A549 (cell line): ENCODE results near the gene SPATA45. TPM values are rescaled to one million over a fixed set of nuclear protein-coding genes. Genes with fewer than 3 reads are reported as not detected.

Experiments
- ATAC-seq, 2 experiments: fragments of 200-7000 bp in 1 of 2; fragments of >200 bp in 1 of 2; cut with Nextera tagmentation in 1 of 2; cut with Tn5 transposase in 1 of 2; 3 replicates each; pipeline versions ENCODE4 v1.8.0 to v1.9.1; 2018 to 2020; ENCODE audit warnings: mild to moderate bottlenecking in 1 of 2, moderate library complexity in 1 of 2
- CTCF ChIA-PET: fragments of 300-600 bp; sonication (Branson Sonifier 250); formaldehyde crosslinking; extraction: SDS; loops from one replicate; lab custom pipeline; 2021; ENCODE audit warnings: antibody characterized with exemption, inconsistent platforms; lab: Yijun Ruan, JAX
- POLR2A ChIA-PET: fragments of 350-600 bp; formaldehyde crosslinking; extraction: SDS; loops from one replicate; lab custom pipeline; 2021; ENCODE audit warnings: antibody characterized with exemption, inconsistent platforms; lab: Yijun Ruan, JAX
- DNase-seq, 2 experiments: peaks; one replicate each; pipeline versions ENCODE4 v3.0.0 to v3.0.0-alpha.2; 2011 to 2016; ENCODE audit warnings: low read depth in 1 of 2, low spot score in 1 of 2
- FAIRE-seq: peaks from 2 replicates; lab custom pipeline; 2011; peaks lifted over from hg19 to GRCh38; lab: Jason Lieb, UNC
- H3K27ac ChIP-seq, 2 experiments: fragments of >200 bp; sonication (Bioruptor Twin); formaldehyde crosslinking; 3 replicates each; pipeline ENCODE4 v1.5.1; 2016 to 2017
- H3K4me1 ChIP-seq: fragments of >200 bp; sonication (Bioruptor Twin); formaldehyde crosslinking; 3 replicates; pipeline ENCODE4 v1.6.1; 2016
- H3K4me2 ChIP-seq: fragments of >200 bp; sonication (Bioruptor Twin); formaldehyde crosslinking; 3 replicates; pipeline ENCODE4 v1.6.1; 2016
- H3K4me3 ChIP-seq: fragments of >200 bp; sonication (Bioruptor Twin); formaldehyde crosslinking; 3 replicates; pipeline ENCODE4 v1.5.1; 2016
- H3K9me3 ChIP-seq: fragments of >200 bp; sonication (Bioruptor Twin); formaldehyde crosslinking; 3 replicates; pipeline ENCODE4 v1.6.1; 2016
- EHF ChIP-seq: fragments of 250-450 bp; sonication (Bioruptor Pico); IDR thresholded peaks from 2 replicates; pipeline ENCODE4 v1.5.0; 2020; ENCODE audit warnings: mild to moderate bottlenecking
- EHMT2 ChIP-seq: fragments of 200-600 bp; sonication (generic); IDR thresholded peaks from 2 replicates; pipeline ENCODE4 v1.6.1; 2016; ENCODE audit warnings: antibody characterized with exemption, low read depth, mild to moderate bottlenecking, moderate library complexity
- EP300 ChIP-seq, 2 experiments: fragments of >200 bp; sonication (Bioruptor Twin); formaldehyde crosslinking; IDR thresholded peaks; 2 replicates in 1 of 2; 3 replicates in 1 of 2; pipeline ENCODE4 v1.6.1; 2016 to 2017
- ESRRA ChIP-seq: fragments of 150-350 bp; IDR thresholded peaks from 2 replicates; pipeline ENCODE4 v1.6.1; 2014; ENCODE audit warnings: mild to moderate bottlenecking, low read length, borderline replicate concordance
- FOXS1 ChIP-seq: fragments of 250-450 bp; sonication (Bioruptor Pico); IDR thresholded peaks from 2 replicates; pipeline ENCODE4 v1.5.0; 2020; ENCODE audit warnings: mild to moderate bottlenecking, moderate library complexity
- GATA3 ChIP-seq: IDR thresholded peaks from 2 replicates; pipeline ENCODE4 v1.6.1; 2012; ENCODE audit warnings: borderline replicate concordance
- HES2 ChIP-seq: fragments of >200 bp; sonication (Bioruptor Twin); formaldehyde crosslinking; IDR thresholded peaks from 2 replicates; pipeline ENCODE4 v1.6.1; 2016
- HOXB13 ChIP-seq: fragments of 250-450 bp; sonication (Bioruptor Pico); IDR thresholded peaks from 2 replicates; pipeline ENCODE4 v1.5.0; 2020; ENCODE audit warnings: low read depth, mild to moderate bottlenecking, moderate library complexity
- JUNB ChIP-seq: fragments of >200 bp; sonication (Bioruptor Twin); formaldehyde crosslinking; IDR thresholded peaks from 2 replicates; pipeline ENCODE4 v1.6.1; 2016
- PBX3 ChIP-seq: IDR thresholded peaks from 2 replicates; pipeline ENCODE4 v1.6.1; 2012
- POLR2AphosphoS2 ChIP-seq: conservative IDR thresholded peaks from 2 replicates; pipeline ENCODE4 v1.6.1; 2012; ENCODE audit warnings: low read length, improper control_type of control experiment, inconsistent platforms
- RAD21 ChIP-seq, 2 experiments: fragments of >200 bp in 1 of 2; sonication (Bioruptor Twin) in 1 of 2; formaldehyde crosslinking in 1 of 2; IDR thresholded peaks in 1 of 2; conservative IDR thresholded peaks in 1 of 2; 2 replicates in 1 of 2; 3 replicates in 1 of 2; pipeline ENCODE4 v1.6.1; 2012 to 2018; ENCODE audit warnings: inconsistent platforms in 1 of 2
- RCOR1 ChIP-seq: fragments of 150-350 bp; IDR thresholded peaks from 2 replicates; pipeline ENCODE4 v1.6.1; 2014; ENCODE audit warnings: antibody characterized with exemption, low read length, low read depth
- SMC3 ChIP-seq: fragments of >200 bp; sonication (Bioruptor Twin); formaldehyde crosslinking; IDR thresholded peaks from 3 replicates; pipeline ENCODE4 v1.6.1; 2018; ENCODE audit warnings: inconsistent platforms
- SREBF2 ChIP-seq: fragments of 450-650 bp; IDR thresholded peaks from 2 replicates; pipeline ENCODE4 v1.6.1; 2014; ENCODE audit warnings: mild to moderate bottlenecking, moderate library complexity
- TP53 ChIP-seq: fragments of 250-450 bp; sonication (Bioruptor Pico); IDR thresholded peaks from 2 replicates; pipeline ENCODE4 v1.5.0; 2021; ENCODE audit warnings: mild to moderate bottlenecking, moderate library complexity
- WGBS: methylation state at CpG from one replicate; pipeline ENCODE4 v1.1.6; 2017; ENCODE audit errors: missing lambda C conversion rate; 5-methylcytosine and 5-hydroxymethylcytosine counted together
- polyA minus RNA-seq: library from RNA; depleted of rRNA, polyadenylated mRNA; stranded (reverse); fragments of >200 nt; gene quantifications from 2 replicates; pipeline ENCODE4 v1.2.3, GENCODE V29; 2011; rRNA and poly(A)+ RNA removed
- polyA plus RNA-seq, 4 experiments: library from polyadenylated mRNA; depleted of rRNA in 3 of 4; stranded (reverse); fragments of >200 nt; fragmentation: RNase III in 1 of 4; extraction: RNeasy Plus Mini Kit Qiagen cat#74134 plus additional on column Dnase treatment in 1 of 4; gene quantifications; 2 replicates in 3 of 4; 3 replicates in 1 of 4; pipeline ENCODE4 v1.2.3, GENCODE V29; 2011 to 2017
- TF ChIP-seq, protein P1 (sequence below): fragments of 150-350 bp; IDR thresholded peaks from 2 replicates; pipeline ENCODE4 v1.6.1; 2014; ENCODE audit warnings: low read depth, mild to moderate bottlenecking, low read length
- TF ChIP-seq, protein P2 (sequence below): fragments of 250-450 bp; sonication (Bioruptor Pico); IDR thresholded peaks from 2 replicates; pipeline ENCODE4 v1.5.0; 2021; ENCODE audit warnings: mild to moderate bottlenecking, moderate library complexity, borderline replicate concordance
- TF ChIP-seq, protein P3 (sequence below): fragments of >200 bp; sonication (Bioruptor Twin); formaldehyde crosslinking; IDR thresholded peaks from 3 replicates; pipeline ENCODE4 v1.6.1; 2016
- TF ChIP-seq, protein P4 (sequence below): IDR thresholded peaks from 2 replicates; pipeline ENCODE4 v1.6.1; 2012; ENCODE audit warnings: low read depth, borderline replicate concordance

SPATA45 gene
- 0.18 and 0.33 TPM in 2 replicates for polyA plus RNA-seq (2011; rRNA removed)
- polyA plus RNA-seq (2012; cell fraction: cytosol; rRNA removed), result not detected in 2 replicates
- polyA plus RNA-seq (2012; cell fraction: nucleus; rRNA removed), result not detected in 2 replicates
- polyA plus RNA-seq (2017; fragmentation: RNase III; extraction: RNeasy Plus Mini Kit Qiagen cat#74134 plus additional on column Dnase treatment), result not detected in 3 replicates
- not detected in 2 replicates for polyA minus RNA-seq

- H3K9me3 ChIP-seq, result peaks cover 4% of the 10 kb centered on the region; the same call in 2 of the 3 replicates
- WGBS, result 92% methylated on average over 4 of the region's 4 CpGs
- no peak within 1 kb of the TSS for H3K4me2 ChIP-seq
- DNase-seq (no peak), FAIRE-seq (no peak)
- POLR2A ChIA-PET, result no interaction called here
- no peak within 1 kb of the TSS for H3K27ac ChIP-seq
- peaks cover 1% of the 10 kb centered on the region; the same call in 1 of the 3 replicates for H3K4me1 ChIP-seq
- TF ChIP-seq PBX3, result no peak
- TF ChIP-seq, protein P1, sequence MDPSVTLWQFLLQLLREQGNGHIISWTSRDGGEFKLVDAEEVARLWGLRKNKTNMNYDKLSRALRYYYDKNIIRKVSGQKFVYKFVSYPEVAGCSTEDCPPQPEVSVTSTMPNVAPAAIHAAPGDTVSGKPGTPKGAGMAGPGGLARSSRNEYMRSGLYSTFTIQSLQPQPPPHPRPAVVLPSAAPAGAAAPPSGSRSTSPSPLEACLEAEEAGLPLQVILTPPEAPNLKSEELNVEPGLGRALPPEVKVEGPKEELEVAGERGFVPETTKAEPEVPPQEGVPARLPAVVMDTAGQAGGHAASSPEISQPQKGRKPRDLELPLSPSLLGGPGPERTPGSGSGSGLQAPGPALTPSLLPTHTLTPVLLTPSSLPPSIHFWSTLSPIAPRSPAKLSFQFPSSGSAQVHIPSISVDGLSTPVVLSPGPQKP, result no peak
- TF ChIP-seq GATA3, result no peak
- TF ChIP-seq, protein P2, sequence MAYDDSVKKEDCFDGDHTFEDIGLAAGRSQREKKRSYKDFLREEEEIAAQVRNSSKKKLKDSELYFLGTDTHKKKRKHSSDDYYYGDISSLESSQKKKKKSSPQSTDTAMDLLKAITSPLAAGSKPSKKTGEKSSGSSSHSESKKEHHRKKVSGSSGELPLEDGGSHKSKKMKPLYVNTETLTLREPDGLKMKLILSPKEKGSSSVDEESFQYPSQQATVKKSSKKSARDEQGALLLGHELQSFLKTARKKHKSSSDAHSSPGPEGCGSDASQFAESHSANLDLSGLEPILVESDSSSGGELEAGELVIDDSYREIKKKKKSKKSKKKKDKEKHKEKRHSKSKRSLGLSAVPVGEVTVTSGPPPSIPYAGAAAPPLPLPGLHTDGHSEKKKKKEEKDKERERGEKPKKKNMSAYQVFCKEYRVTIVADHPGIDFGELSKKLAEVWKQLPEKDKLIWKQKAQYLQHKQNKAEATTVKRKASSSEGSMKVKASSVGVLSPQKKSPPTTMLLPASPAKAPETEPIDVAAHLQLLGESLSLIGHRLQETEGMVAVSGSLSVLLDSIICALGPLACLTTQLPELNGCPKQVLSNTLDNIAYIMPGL (CRISPR knock-in tag), result no peak
- no peak for TF ChIP-seq HOXB13
- TF ChIP-seq EP300 (IDR thresholded peaks at IDR 0.05), result no peak
- TF ChIP-seq JUNB, result no peak
- TF ChIP-seq EHF (CRISPR knock-in tag), result no peak
- no peak for TF ChIP-seq SMC3
- TF ChIP-seq EHMT2, result no peak
- TF ChIP-seq POLR2AphosphoS2, result no peak
- TF ChIP-seq, protein P3, sequence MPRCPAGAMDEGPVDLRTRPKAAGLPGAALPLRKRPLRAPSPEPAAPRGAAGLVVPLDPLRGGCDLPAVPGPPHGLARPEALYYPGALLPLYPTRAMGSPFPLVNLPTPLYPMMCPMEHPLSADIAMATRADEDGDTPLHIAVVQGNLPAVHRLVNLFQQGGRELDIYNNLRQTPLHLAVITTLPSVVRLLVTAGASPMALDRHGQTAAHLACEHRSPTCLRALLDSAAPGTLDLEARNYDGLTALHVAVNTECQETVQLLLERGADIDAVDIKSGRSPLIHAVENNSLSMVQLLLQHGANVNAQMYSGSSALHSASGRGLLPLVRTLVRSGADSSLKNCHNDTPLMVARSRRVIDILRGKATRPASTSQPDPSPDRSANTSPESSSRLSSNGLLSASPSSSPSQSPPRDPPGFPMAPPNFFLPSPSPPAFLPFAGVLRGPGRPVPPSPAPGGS, result no peak
- no peak for TF ChIP-seq RCOR1
- no peak for TF ChIP-seq HES2
- no peak for TF ChIP-seq SREBF2
- TF ChIP-seq ESRRA, result no peak
- no peak for TF ChIP-seq FOXS1 (CRISPR knock-in tag)
- TF ChIP-seq, protein P4, sequence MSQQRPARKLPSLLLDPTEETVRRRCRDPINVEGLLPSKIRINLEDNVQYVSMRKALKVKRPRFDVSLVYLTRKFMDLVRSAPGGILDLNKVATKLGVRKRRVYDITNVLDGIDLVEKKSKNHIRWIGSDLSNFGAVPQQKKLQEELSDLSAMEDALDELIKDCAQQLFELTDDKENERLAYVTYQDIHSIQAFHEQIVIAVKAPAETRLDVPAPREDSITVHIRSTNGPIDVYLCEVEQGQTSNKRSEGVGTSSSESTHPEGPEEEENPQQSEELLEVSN, result no peak
- no peak for TF ChIP-seq RAD21 (conservative IDR thresholded peaks at IDR 0.05 in 1 of 2, IDR thresholded peaks at IDR 0.05 in 1 of 2)
- TF ChIP-seq, all 56 proteins: peak for 0
- CTCF ChIA-PET, result no interaction called here
- ATAC-seq, result no peak
- no peak within 1 kb of the TSS for H3K4me3 ChIP-seq
Measured at GRCh38 chr1:212847549-212847948, at the start of gene SPATA45. Gene SPATA45, minus strand, starts transcription at chr1:212847649. Its CDS starts 11,500 bp downstream, at chr1:212836149.

DNA sequence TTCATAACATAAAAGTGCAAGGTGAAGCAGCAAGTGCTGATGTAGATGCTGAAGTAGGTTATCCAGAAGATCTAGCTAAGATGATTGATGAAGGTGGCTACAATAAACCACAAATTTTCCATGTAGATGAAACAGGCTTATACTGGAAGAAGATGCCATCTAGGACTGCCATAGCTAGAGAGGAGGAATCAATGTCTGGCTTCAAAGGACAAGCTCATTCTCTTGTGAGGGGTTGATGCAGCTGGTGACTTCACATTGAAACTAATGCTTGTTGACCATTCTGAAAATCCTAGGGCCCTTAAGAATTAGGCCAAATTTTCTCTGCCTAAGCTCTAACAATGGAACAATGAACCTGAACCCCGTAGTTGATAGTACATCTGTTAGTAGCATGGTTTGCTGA is 44.7 kb upstream of the SPATA45 start:
- H3K27ac ChIP-seq, result no peak overlapping the region
- no peak for TF ChIP-seq SREBF2
- TF ChIP-seq TP53 (CRISPR knock-in tag), result no peak
- H3K4me1 ChIP-seq, result no peaks in the 10 kb centered on the region
- H3K9me3 ChIP-seq, result no peaks in the 10 kb centered on the region
- no peak for DNase-seq
- ATAC-seq, result no peak
- ChIA-PET CTCF (interaction anchor here (1.8 kb wide), 1 partner anchor 10 kb away, joined by 5 read pairs; no protein-coding TSS in a partner anchor), POLR2A (interaction anchor here (0.6 kb wide), 1 partner anchor 98 kb away, joined by 3 read pairs; no protein-coding TSS in a partner anchor)
- H3K4me3 ChIP-seq, result no peak overlapping the region
- no peak overlapping the region for H3K4me2 ChIP-seq
- no peak for FAIRE-seq
- WGBS, result 100% methylated on average over 1 of the region's 1 CpG
